Right forelimb (tissue), 1 donor: Measurements from ENCODE around the gene PDE4D.

Experiments
- DNase-seq: peaks from one replicate; pipeline ENCODE4 v3.0.0-alpha.2; 2018

PDE4D gene

GRCh38 chr5:59648949-59649921 is 244.3 kb downstream of the PDE4D start:
- no peak for DNase-seq

GRCh38 chr5:59648038-59648831 is 245.3 kb downstream of the PDE4D start:
- DNase-seq: no peak

- DNase-seq: no peak
Observed at GRCh38 chr5:59645380-59645779, 248.1 kb downstream of the PDE4D start.

- no peak for DNase-seq
Observed at GRCh38 chr5:59640411-59640810, 253.1 kb downstream of the PDE4D start.

- DNase-seq: no peak
Observed at GRCh38 chr5:59637884-59638580, 255.5 kb downstream of the PDE4D start.

- DNase-seq: no peak
Observed at GRCh38 chr5:59629561-59629960, 264.0 kb downstream of the PDE4D start.

- DNase-seq: no peak
Observed at GRCh38 chr5:59628062-59628828, 265.3 kb downstream of the PDE4D start.

- no peak for DNase-seq
Observed at GRCh38 chr5:59624898-59625297, 268.6 kb downstream of the PDE4D start.

- DNase-seq: no peak
Observed at GRCh38 chr5:59622848-59623247, 270.7 kb downstream of the PDE4D start.

GRCh38 chr5:59621477-59621876 is 272.0 kb downstream of the PDE4D start:
- DNase-seq: no peak

GRCh38 chr5:59620535-59621212 is 272.9 kb downstream of the PDE4D start:
- no peak for DNase-seq

GRCh38 chr5:59618644-59619043 is 274.9 kb downstream of the PDE4D start:
- no peak for DNase-seq

GRCh38 chr5:59617186-59617771 is 276.2 kb downstream of the PDE4D start:
- DNase-seq: no peak

GRCh38 chr5:59616413-59616812 is 277.1 kb downstream of the PDE4D start:
- no peak for DNase-seq

GRCh38 chr5:59615272-59615671 is 278.3 kb downstream of the PDE4D start:
- no peak for DNase-seq

GRCh38 chr5:59609501-59610265 is 283.8 kb downstream of the PDE4D start:
- no peak for DNase-seq

GRCh38 chr5:59608745-59609144 is 284.8 kb downstream of the PDE4D start:
- DNase-seq: no peak

GRCh38 chr5:59607138-59607765 is 286.3 kb downstream of the PDE4D start:
- DNase-seq: no peak

GRCh38 chr5:59605915-59606314 is 287.6 kb downstream of the PDE4D start:
- DNase-seq: no peak

GRCh38 chr5:59604111-59604510 is 289.4 kb downstream of the PDE4D start:
- DNase-seq: no peak
